ENCODE measurements around the gene CHAD. TPM values are rescaled to one million over a fixed set of nuclear protein-coding genes. Genes with fewer than 3 reads are reported as not detected.

CHAD gene
- total RNA-seq, 1 donor from 2014 or later, result 0.42 TPM

- peaks cover 2% of the 10 kb centered on the region for H3K27me3 Mint-ChIP-seq
- POLR2A ChIA-PET, result no interaction called here
- no peaks in the 10 kb centered on the region for H3K4me1 Mint-ChIP-seq
- no peaks in the 10 kb centered on the region for H3K36me3 Mint-ChIP-seq (ENCODE audit: low read depth)
- TF ChIP-seq CTCF (IDR thresholded peaks at IDR 0.05), result no peak
- ATAC-seq (ENCODE audit: low read depth), result no peak
- H3K27ac Mint-ChIP-seq, result no peak overlapping the region
- intact Hi-C loops (cut with micrococcal nuclease), result no loop called here
- no peak overlapping the region for H3K4me3 Mint-ChIP-seq
- no peak for DNase-seq
- CTCF ChIA-PET, result no interaction called here
- H3K9me3 Mint-ChIP-seq, result no peaks in the 10 kb centered on the region
Observed at GRCh38 chr17:50499270-50499669, 30.6 kb upstream of the CHAD start.

GRCh38 chr17:50498021-50498874 is 29.6 kb upstream of the CHAD start:
- TF ChIP-seq CTCF (IDR thresholded peaks at IDR 0.05), result no peak
- ATAC-seq (ENCODE audit: low read depth) (no peak), DNase-seq (no peak)
- H3K27me3 Mint-ChIP-seq, result peaks cover 2% of the 10 kb centered on the region
- intact Hi-C loops (cut with micrococcal nuclease), result no loop called here
- no peaks in the 10 kb centered on the region for H3K36me3 Mint-ChIP-seq (ENCODE audit: low read depth)
- POLR2A ChIA-PET, result no interaction called here
- CTCF ChIA-PET, result no interaction called here
- H3K9me3 Mint-ChIP-seq, result no peaks in the 10 kb centered on the region
- H3K4me1 Mint-ChIP-seq, result no peaks in the 10 kb centered on the region
- no peak overlapping the region for H3K27ac Mint-ChIP-seq
- no peak overlapping the region for H3K4me3 Mint-ChIP-seq

GRCh38 chr17:50495918-50496317 is 27.2 kb upstream of the CHAD start:
- DNase-seq (no peak), ATAC-seq (ENCODE audit: low read depth) (no peak)
- peaks cover 2% of the 10 kb centered on the region for H3K27me3 Mint-ChIP-seq
- no peak overlapping the region for H3K4me3 Mint-ChIP-seq
- H3K36me3 Mint-ChIP-seq (ENCODE audit: low read depth), result no peaks in the 10 kb centered on the region
- H3K27ac Mint-ChIP-seq, result no peak overlapping the region
- ChIA-PET CTCF (no interaction called here), POLR2A (no interaction called here)
- no peaks in the 10 kb centered on the region for H3K9me3 Mint-ChIP-seq
- TF ChIP-seq CTCF (IDR thresholded peaks at IDR 0.05), result no peak
- intact Hi-C loops (cut with micrococcal nuclease), result no loop called here
- no peaks in the 10 kb centered on the region for H3K4me1 Mint-ChIP-seq

- DNase-seq, result no peak
- peaks cover 2% of the 10 kb centered on the region for H3K27me3 Mint-ChIP-seq
- H3K4me3 Mint-ChIP-seq, result no peak overlapping the region
- ChIA-PET CTCF (no interaction called here), POLR2A (interaction anchor here (0.8 kb wide), 1 partner anchor 11 kb away, joined by 3 read pairs; no protein-coding TSS in a partner anchor)
- H3K9me3 Mint-ChIP-seq, result no peaks in the 10 kb centered on the region
- no peaks in the 10 kb centered on the region for H3K4me1 Mint-ChIP-seq
- TF ChIP-seq CTCF (IDR thresholded peaks at IDR 0.05), result no peak
- no peak overlapping the region for H3K27ac Mint-ChIP-seq
- ATAC-seq (ENCODE audit: low read depth), result no peak
- H3K36me3 Mint-ChIP-seq (ENCODE audit: low read depth), result no peaks in the 10 kb centered on the region
- intact Hi-C loops (cut with micrococcal nuclease), result no loop called here
Observed at GRCh38 chr17:50495217-50495823, 26.6 kb upstream of the CHAD start.

GRCh38 chr17:50493744-50494143 is 25.1 kb upstream of the CHAD start:
- Mint-ChIP-seq H3K9me3 (no peaks in the 10 kb centered on the region), H3K4me3 (no peak overlapping the region), H3K36me3 (ENCODE audit: low read depth) (no peaks in the 10 kb centered on the region), H3K27ac (no peak overlapping the region), H3K27me3 (peaks cover 2% of the 10 kb centered on the region), H3K4me1 (no peaks in the 10 kb centered on the region)
- intact Hi-C loops (cut with micrococcal nuclease), result no loop called here
- ATAC-seq (ENCODE audit: low read depth), result no peak
- CTCF ChIA-PET, result no interaction called here
- POLR2A ChIA-PET, result no interaction called here
- TF ChIP-seq CTCF (IDR thresholded peaks at IDR 0.05), result no peak
- no peak for DNase-seq
